Measurements from ENCODE around the gene FZD4.
"Not testable (repeated sequence)": the region's sequence is repeated elsewhere in the genome, so short reads cannot be mapped to it uniquely, and the experiment has no call there.

Gene FZD4

DNA sequence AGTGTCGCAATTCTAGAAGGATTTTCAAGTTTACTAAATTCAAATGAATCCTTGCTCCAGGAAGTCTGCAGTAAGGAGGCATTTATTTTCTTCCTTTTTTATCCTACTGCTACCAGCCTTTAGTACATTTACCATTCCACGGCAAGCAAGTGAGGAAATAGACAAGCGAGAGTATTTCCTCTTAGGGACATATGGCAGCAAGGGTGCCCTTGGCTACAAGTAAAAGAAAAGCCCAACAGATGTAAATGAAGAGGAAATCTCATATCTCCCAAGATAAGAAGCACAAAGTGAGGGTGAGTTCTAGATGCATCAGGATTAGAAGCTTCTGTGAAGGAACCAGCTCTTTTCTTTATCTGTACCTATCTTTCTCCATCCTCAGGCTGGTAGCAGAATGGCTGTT is 37.8 kb upstream of the FZD4 start:
- no peak for DNase-seq (ENCODE audit: low read depth)
- H3K4me3 ChIP-seq (ENCODE audit: low read depth, low read length): no peak overlapping the region
- TF ChIP-seq, protein P1, sequence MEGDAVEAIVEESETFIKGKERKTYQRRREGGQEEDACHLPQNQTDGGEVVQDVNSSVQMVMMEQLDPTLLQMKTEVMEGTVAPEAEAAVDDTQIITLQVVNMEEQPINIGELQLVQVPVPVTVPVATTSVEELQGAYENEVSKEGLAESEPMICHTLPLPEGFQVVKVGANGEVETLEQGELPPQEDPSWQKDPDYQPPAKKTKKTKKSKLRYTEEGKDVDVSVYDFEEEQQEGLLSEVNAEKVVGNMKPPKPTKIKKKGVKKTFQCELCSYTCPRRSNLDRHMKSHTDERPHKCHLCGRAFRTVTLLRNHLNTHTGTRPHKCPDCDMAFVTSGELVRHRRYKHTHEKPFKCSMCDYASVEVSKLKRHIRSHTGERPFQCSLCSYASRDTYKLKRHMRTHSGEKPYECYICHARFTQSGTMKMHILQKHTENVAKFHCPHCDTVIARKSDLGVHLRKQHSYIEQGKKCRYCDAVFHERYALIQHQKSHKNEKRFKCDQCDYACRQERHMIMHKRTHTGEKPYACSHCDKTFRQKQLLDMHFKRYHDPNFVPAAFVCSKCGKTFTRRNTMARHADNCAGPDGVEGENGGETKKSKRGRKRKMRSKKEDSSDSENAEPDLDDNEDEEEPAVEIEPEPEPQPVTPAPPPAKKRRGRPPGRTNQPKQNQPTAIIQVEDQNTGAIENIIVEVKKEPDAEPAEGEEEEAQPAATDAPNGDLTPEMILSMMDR (IDR thresholded peaks at IDR 0.05; ENCODE audit: low read depth, low read length, missing control alignments): no peak
- in situ Hi-C loops (cut with HindIII; ENCODE audit: low sequenced_read_pairs): no loop called here

DNA sequence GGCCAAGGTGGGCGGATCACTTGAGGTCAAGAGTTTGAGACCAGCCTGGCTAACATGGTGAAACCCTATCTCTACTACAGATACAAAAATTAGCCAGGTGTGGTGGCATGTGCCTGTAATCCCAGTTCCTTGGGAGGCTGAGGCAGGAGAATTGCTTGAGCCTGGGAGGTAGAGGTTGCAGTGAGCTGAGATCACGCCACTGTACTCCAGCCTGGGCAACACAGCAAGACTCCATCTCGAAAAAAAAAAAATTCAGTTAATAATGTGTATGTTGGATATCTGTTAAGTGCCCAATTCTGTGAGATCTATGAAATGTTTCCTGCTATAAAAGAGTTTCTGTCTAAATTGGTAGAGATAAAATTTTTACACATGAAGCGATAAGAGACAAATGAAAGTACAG is 37.1 kb upstream of the FZD4 start:
- H3K4me3 ChIP-seq (ENCODE audit: low read depth, low read length); DNase-seq (ENCODE audit: low read depth); in situ Hi-C loops (cut with HindIII; ENCODE audit: low sequenced_read_pairs): not testable (repeated sequence)

DNA sequence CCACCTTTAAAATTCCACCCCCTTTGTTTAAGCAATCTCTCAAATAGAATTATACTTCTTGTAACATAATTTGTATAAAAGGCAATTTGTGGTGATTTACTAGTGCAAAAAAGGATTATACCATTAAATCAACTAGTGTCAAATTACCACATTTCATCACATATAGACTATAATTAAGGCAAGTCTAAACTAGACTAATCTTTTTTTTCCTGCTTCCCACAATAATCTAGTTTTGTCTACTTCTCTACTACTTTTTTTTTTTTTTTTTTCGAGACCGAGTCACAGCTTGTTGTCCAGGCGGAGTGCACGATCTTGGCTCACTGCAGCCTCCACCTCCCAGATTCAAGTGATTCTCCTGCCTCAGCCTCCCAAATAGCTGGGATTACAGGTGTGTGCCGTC is 36.1 kb upstream of the FZD4 start:
- in situ Hi-C loops (cut with HindIII; ENCODE audit: low sequenced_read_pairs): no loop called here
- no peak overlapping the region for H3K4me3 ChIP-seq (ENCODE audit: low read depth, low read length)
- no peak for DNase-seq (ENCODE audit: low read depth)
- TF ChIP-seq, protein P1 (IDR thresholded peaks at IDR 0.05; ENCODE audit: low read depth, low read length, missing control alignments): no peak

DNA sequence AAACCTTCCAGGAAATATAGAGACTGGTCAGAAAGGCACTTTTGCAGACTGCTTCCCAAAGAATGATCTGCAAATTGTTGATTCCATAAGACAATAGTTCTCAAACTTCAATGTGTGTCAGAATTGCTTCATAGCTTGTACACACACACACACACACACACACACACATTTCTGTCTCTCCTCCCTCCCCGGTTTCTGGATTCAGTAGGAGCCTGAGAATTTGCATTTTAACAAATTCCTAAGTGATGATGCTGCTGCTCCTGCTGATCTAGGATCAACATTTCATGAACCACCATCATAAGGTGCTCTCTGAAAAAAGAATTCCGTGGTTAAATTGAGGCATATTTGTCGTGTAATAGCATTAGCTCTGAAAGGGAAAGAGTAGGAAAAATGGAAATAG is 35.3 kb upstream of the FZD4 start:
- in situ Hi-C loops (cut with HindIII; ENCODE audit: low sequenced_read_pairs): no loop called here
- TF ChIP-seq, protein P1 (IDR thresholded peaks at IDR 0.05; ENCODE audit: low read depth, low read length, missing control alignments): no peak
- peak; percentile 84 for DNase-seq (ENCODE audit: low read depth)

DNA sequence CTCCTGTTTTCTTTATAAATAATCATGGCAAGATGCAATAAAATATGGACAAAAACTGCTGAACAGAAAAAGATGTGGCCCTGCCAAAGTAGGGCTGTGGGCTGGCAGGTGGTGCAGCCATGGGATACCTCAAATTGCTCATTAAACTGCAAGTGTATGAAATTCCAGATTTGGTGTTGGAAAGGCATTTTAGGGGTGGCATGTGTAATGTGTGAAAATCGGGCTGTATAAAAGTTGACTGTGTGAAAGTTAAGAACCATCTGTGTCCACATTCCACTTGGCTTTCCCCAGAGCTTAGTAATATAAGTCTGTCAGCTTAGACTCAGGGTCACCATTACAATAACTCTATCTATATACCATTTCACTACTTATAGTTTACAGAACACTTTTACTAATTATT is 34.8 kb upstream of the FZD4 start:
- TF ChIP-seq, protein P1 (IDR thresholded peaks at IDR 0.05; ENCODE audit: low read depth, low read length, missing control alignments): no peak
- DNase-seq (ENCODE audit: low read depth): peak; percentile 59
- in situ Hi-C loops (cut with HindIII; ENCODE audit: low sequenced_read_pairs): no loop called here
- H3K4me3 ChIP-seq (ENCODE audit: low read depth, low read length): no peak overlapping the region

More for the DNA sequence above, 35.3 kb upstream of the FZD4 start:
- no peak overlapping the region for H3K4me3 ChIP-seq (ENCODE audit: low read depth, low read length)

DNA sequence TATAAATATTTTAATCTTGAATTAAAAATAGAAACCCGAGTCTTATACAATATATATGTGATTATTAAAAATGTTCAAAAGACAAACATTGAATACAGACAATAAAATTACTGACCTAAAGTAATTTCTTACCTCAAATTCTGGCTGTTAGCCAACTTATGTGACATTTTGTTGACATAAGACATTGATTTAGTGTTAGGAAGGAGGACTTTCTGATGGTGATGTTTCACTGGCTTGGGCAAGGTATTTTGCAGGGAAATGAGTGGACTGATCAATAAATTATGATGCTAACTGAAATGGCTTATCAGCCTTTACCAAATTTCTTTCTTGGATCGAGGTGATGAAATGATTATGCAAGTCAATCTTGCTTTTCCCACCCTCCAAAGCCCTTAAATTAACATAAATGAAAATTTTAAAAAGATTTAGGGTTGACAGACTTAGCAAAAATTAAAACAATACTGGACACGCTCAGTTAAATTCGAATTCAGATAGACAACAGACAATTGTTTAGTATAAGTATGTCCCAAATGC is 33.2 kb upstream of the FZD4 start:
- TF ChIP-seq, protein P1 (IDR thresholded peaks at IDR 0.05; ENCODE audit: low read depth, low read length, missing control alignments): no peak
- DNase-seq (ENCODE audit: low read depth): no peak
- H3K4me3 ChIP-seq (ENCODE audit: low read depth, low read length): no peak overlapping the region
- in situ Hi-C loops (cut with HindIII; ENCODE audit: low sequenced_read_pairs): no loop called here

DNA sequence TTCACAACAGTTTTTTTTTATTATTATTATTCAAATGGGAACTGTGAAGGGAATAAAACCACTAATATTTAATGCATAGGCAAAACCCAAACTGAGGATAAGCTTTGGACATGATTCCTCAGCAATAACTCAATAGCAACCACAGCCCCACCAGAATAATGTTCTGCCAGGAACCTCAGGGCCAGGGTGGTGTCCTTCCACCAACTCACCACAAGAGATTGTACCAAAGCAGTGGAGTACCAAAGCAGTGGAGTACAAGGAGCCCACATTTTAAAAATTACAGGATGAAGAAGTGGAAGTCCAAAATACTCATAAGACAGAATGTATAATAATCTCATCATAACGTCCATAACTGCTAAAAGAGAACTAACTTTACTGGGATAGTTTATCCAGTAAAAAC is 32.5 kb upstream of the FZD4 start:
- no peak for DNase-seq (ENCODE audit: low read depth)
- in situ Hi-C loops (cut with HindIII; ENCODE audit: low sequenced_read_pairs): no loop called here
- H3K4me3 ChIP-seq (ENCODE audit: low read depth, low read length): no peak overlapping the region
- TF ChIP-seq, protein P1 (IDR thresholded peaks at IDR 0.05; ENCODE audit: low read depth, low read length, missing control alignments): no peak
